GM10266 (cell line): Measurements from ENCODE around the gene RGMA.

ENCODE experiments used
- DNase-seq: peaks from one replicate; pipeline ENCODE4 v3.0.0; 2012; ENCODE audit errors: extremely low spot score
- CTCF ChIP-seq: IDR thresholded peaks from 2 replicates; pipeline ENCODE4 v1.5.1; 2012; ENCODE audit warnings: mild to moderate bottlenecking, low read depth; ENCODE audit not compliant: control insufficient read depth, insufficient read depth; ENCODE audit errors: missing control alignments

The RGMA gene

GRCh38 chr15:93072411-93073394 lies 16.3 kb downstream of the RGMA start:
- DNase-seq = no peak
- no peak for TF ChIP-seq CTCF

- TF ChIP-seq CTCF = no peak
- DNase-seq = no peak
These were observed 17.0 kb downstream of the RGMA start for GRCh38 chr15:93072011-93072410.

GRCh38 chr15:93071469-93071936 lies 17.5 kb downstream of the RGMA start:
- DNase-seq = no peak
- TF ChIP-seq CTCF = no peak

- no peak for DNase-seq
These were observed 18.3 kb downstream of the RGMA start for GRCh38 chr15:93070551-93071296.

GRCh38 chr15:93070132-93070531 lies 18.9 kb downstream of the RGMA start:
- no peak for TF ChIP-seq CTCF
- DNase-seq = no peak

More at GRCh38 chr15:93070551-93071296, 18.3 kb downstream of the RGMA start:
- TF ChIP-seq CTCF = no peak

- DNase-seq = no peak
- no peak for TF ChIP-seq CTCF
These were observed 20.3 kb downstream of the RGMA start for GRCh38 chr15:93068581-93069199.
